Coronary artery (tissue), 2 donors: Measurements from ENCODE around the gene CPED1.
A peak's percentile ranks its signal among the peaks of the same experiment; 100 is the strongest.

Source experiments
- DNase-seq: peaks from one replicate; pipeline ENCODE4 v3.0.0-alpha.2; 2017; ENCODE audit warnings: low spot score
- H3K27ac ChIP-seq, 2 donors: fragments of 200-600 bp; sonication (generic); one replicate each; pipeline ENCODE4 v1.5.1; 2016 to 2019
- H3K4me3 ChIP-seq: fragments of 200-600 bp; sonication (generic); 2 replicates; pipeline ENCODE4 v1.5.1; 2016; ENCODE audit warnings: mild to moderate bottlenecking, moderate library complexity
- CTCF ChIP-seq: fragments of 200-600 bp; sonication (generic); IDR thresholded peaks from one replicate; pipeline ENCODE4 v1.5.1; 2019; ENCODE audit warnings: antibody characterized with exemption

CPED1 gene

DNA sequence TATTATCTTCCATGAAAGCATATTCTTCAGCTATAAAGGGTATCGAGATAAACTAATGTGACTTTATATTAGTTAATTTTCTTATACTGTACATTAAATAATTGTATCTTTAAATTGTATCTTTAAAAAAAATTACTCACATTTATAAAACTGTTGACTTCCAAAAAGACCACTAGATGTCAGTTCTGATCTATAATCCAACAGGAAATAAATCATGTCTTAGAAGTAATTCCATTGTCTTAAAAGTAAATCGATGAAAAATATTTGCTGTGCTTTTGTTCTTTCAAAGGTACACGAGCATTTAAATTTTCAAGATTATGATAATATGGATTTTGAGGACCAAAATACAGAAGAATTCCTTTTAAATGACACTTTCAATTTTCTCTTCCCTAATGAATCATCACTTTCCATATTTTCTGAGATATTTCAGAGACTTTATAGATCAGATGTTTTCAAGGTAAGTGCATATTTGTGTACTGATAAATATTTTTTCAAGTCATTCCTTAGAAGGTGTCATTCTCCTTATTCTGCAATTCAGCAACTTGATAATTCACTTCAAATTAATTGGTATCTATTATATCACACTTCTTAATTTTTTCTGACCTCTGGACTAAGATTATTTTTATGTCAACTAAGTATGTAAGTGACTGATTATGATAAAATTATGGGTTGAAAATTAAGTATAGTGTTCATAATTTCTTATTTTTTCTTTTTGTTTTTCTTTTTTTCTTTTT, 138.5 kb downstream of the CPED1 start:
- DNase-seq: no peak
- no peak for TF ChIP-seq CTCF
- H3K27ac ChIP-seq: peak overlapping the region in 1 of 2 donors; percentile 12
- no peak overlapping the region for H3K4me3 ChIP-seq

DNA sequence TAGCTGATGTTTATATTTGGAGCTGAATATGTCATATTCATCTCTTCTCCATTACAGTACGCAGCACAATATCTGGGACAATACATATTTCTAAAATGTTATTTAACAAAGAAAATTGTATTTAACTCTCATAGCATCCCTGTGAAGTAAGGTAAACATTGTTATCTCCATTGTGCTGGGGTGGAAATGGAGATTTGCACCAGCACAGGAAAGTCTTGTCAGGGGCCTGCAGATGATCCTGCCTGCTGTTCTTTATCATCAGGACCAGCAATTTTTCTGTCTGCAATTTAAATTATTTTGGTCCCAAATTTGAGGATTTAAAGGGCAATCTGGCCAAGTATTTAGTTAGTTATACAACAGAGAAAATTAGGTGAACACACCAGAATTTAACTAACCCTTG, 144.4 kb downstream of the CPED1 start:
- TF ChIP-seq CTCF: no peak
- no peak overlapping the region for H3K4me3 ChIP-seq
- no peak for DNase-seq
- H3K27ac ChIP-seq: no peak overlapping the region

- DNase-seq: no peak
- TF ChIP-seq CTCF: no peak
- Histone ChIP-seq H3K27ac (no peak overlapping the region), H3K4me3 (no peak overlapping the region)
These were observed 144.9 kb downstream of the CPED1 start for GRCh38 chr7:121133444-121133843.

- Histone ChIP-seq H3K27ac (no peak overlapping the region), H3K4me3 (no peak overlapping the region)
- no peak for DNase-seq
- TF ChIP-seq CTCF: no peak
These were observed 149.1 kb downstream of the CPED1 start for GRCh38 chr7:121137580-121137979.

GRCh38 chr7:121138262-121138933, 149.9 kb downstream of the CPED1 start:
- H3K27ac ChIP-seq: no peak overlapping the region
- no peak for TF ChIP-seq CTCF
- DNase-seq: no peak
- no peak overlapping the region for H3K4me3 ChIP-seq

DNA sequence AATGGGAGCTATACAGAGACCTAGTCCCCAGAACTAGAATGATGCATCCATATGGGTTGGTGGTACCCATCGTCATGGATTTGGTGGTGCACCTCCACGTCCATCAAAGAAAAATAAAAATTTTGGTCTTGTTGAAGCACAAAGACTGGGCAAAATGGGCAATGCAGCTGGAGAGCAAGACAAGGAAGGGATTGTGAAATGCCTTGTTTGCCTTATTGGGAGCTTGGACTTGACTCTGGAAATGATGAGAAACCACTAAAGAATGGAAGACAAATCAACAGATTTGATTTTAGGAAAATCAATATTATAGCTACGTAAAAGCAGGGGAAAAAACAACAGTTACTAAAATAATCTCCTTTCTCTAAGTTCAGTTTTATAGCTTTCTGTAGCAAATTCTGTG, 150.9 kb downstream of the CPED1 start:
- Histone ChIP-seq H3K27ac (no peak overlapping the region), H3K4me3 (no peak overlapping the region)
- TF ChIP-seq CTCF: no peak
- no peak for DNase-seq

- H3K27ac ChIP-seq: no peak overlapping the region
- no peak for TF ChIP-seq CTCF
These were observed 152.3 kb downstream of the CPED1 start for GRCh38 chr7:121140790-121141189.

More at GRCh38 chr7:121140790-121141189, 152.3 kb downstream of the CPED1 start:
- no peak for DNase-seq
- H3K4me3 ChIP-seq: no peak overlapping the region
